ENCODE results near the gene FREM1.

- TF ChIP-seq CTCF (IDR thresholded peaks at IDR 0.05; ENCODE audit: insufficient read depth, low read depth, low read length) (no peak), EZH2 (IDR thresholded peaks at IDR 0.05; ENCODE audit: insufficient read depth, low read length) (no peak)
These were observed 163.1 kb downstream of the FREM1 start for GRCh38 chr9:14747111-14747510.
